HK-2 (cell line): ENCODE data around the gene PARD6G.

Experiments used
- DNase-seq: peaks from one replicate; pipeline ENCODE4 v3.0.0-alpha.2; 2018; ENCODE audit not compliant: unreplicated experiment

PARD6G gene

GRCh38 chr18:80210312-80211083 lies 36.8 kb downstream of the PARD6G start:
- no peak for DNase-seq

- DNase-seq: no peak
These were observed 38.7 kb downstream of the PARD6G start for GRCh38 chr18:80208620-80209019.

GRCh38 chr18:80205294-80205693 lies 42.0 kb downstream of the PARD6G start:
- DNase-seq: no peak

DNA sequence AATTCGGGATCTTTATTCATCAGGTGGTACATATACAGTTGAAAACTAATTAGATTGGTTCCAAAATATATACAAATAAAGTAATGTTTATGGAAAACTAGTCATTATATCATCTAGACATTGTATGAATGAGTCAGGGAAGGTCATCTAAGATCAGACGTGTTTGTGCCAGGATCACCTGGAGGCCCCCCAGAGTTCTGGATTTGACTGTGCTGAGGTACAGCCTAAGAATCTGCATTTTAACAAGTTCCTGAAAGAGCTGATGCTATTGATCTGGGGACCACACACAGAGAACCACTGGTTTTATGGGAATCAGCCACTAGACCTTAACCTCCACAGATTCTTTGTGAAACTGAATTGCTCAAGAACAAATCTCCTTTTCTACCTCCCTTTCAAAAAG lies 43.2 kb downstream of the PARD6G start:
- DNase-seq: no peak

DNA sequence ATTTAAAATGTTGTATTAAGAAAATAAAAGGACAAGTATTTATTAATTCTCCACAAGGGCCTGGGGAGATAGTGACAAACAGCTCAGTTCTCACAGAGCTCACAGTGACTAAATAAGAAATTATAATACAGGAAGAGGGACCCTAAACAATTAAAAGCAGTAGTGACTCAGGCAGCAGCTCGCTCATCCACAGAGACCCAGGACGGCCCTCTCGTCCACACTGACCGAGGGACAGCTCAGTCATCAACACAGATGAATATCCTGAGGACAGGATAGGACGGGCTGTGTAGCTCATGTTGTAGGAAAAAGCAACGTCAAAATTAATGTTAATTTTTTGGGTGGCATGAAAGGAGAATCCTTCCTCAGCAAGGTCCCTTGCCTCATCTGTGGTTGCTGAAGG lies 44.1 kb downstream of the PARD6G start:
- DNase-seq: no peak

DNA sequence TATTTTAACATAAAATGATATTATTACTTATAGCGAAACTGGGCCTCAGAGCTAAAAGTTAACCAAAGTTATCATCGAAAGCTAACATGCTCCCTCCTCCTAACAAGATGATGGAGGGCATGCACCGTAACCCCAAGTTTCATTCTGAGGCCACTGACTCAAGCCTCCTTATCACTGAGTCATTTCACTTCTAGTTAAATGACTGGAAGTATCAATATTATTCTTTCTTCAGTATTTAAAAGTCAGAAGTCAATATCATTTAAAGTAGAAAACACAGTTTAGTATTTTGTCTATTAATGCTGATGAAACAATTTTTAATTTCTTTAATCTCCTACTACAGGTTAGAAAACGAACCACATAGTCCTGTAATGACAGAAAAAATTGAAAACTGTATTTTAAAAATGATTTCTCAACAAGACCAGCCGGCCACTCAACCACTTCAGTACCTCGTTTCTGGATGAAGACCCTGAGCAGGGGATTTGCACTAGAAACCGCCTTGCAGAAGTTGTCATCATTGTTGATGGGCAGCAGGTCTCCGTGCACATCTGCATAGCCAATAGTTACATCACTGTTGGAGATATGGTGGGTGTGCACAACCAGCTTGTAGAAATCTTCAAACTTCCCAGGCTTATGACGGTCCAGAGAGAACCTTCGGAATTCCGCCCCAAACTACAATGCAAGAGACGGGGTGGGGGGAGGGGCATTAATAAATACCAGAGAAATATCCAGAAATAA lies 44.9 kb downstream of the PARD6G start:
- no peak for DNase-seq

DNA sequence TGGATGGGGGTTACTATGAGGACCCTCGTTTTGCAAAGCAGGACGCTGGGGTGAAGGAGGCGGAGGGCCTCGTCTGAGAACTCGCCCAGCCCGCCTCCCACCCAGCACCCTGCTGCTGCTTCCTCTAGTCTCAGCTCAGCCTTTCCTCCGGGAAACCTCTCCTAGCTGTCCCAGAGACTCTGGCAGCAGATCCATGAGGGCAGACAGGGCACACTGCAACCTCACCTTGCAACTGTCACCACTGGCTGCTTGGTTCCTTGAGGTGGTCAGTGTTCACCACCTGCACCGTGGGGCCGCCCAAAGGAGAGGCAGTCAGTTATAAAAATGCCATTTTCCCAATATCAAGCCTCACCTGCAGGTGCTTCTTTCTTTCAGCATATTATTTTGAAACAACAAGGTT lies 45.6 kb downstream of the PARD6G start:
- no peak for DNase-seq

DNA sequence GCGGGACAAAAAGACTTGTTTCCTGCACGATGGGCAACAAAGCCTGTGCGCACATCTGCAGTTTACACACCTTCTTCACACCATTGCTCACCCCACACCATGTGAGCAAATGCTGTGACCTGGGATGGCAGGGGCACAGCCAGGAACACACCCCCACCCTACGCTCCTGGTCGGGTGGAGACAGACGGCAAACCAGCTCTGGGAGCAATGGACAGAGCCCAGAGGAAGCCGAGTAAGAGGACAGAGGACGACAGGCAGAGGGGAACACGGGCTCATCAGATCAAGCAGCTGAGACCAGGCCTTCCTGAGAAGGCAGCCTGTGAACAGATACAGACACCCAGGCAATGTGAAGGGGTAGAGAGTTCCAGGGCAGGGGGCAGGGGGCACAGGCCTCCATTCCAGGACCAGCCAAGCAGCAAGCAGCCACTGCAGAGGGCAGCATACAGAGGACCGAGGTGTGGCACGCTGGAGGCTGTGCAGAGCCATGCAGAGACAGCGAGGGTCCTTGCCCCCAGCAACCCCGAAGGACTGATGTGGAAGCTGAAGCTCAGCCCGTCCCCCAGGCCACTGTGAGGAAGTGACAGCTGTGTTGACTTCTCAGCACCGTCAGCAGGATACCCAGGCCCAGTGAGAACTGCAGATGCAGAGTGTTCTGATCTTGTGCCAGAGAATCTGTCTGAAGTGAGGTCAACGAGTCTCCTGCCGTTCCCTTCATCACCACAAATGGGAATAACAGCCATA lies 46.2 kb downstream of the PARD6G start:
- no peak for DNase-seq

DNA sequence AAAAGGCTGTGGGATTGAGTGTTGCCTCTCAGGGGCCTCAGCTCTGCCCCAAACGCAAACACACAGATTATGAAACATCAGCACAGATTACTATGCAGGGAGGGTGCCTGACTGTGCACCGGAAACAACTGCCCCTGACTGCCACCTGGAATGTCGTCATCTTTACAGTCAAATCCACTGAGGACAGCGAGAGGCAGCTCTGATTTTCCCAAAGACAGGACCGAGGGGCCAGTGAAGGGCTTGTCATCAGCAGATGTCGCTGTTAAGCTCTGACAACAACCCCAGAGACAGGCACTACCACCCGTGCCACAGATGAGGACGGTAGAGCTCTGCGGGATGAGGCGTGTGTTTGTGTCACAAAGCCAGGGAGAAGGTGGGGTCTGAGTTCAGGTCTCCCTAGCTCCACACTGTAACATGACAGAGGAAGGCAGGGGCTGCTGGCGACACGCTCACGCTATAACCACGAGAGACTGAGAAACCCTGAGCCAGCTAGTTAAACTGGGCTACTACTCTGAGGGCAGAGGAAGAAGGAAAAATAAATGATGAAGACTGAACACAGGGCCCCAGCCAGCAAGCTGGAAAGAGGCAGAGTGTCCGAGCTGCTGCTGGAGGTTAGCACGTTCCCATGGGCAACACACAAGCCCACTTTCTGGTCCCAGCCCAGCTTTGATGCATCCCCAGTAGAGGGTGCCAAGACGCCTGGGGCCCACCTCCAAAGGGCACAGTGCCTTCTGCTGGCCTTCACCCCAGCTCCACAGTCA lies 47.0 kb downstream of the PARD6G start:
- DNase-seq: no peak

DNA sequence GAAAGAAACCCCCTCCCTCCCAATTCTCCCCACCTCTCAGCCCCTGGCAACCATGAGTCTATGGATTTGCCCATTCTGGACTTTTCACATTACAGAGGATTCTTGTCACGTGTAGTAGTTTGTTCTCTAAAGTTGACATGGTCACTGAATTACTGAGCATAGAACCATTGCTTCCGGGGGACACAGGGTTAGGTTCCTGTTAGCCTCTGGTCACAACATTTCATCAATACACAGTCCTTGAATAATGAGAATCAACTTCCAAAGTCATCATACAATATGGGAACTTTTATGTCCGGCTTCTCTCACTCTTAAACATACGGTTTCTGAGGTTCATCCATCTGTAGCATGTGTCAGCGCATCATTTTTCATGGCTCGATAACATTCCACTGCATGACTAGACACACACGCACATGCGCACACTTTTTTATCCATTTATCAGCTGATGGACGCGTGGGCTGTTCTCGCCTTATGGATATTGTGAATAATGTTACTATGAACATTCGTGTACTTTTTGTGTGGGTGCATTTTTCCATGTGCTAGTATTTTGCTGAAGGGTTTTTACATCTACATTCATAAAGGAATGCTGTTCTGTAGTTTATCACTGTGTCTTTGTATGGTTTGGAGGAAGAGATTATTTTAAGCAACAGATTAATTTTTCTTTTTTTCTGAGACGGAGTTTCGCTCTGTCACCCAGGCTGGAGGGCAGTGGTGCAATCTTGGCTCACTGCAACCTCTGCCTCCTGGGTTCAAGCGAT lies 48.1 kb downstream of the PARD6G start:
- DNase-seq: no peak

- no peak for DNase-seq
These were observed 48.9 kb downstream of the PARD6G start for GRCh38 chr18:80198391-80198790.

DNA sequence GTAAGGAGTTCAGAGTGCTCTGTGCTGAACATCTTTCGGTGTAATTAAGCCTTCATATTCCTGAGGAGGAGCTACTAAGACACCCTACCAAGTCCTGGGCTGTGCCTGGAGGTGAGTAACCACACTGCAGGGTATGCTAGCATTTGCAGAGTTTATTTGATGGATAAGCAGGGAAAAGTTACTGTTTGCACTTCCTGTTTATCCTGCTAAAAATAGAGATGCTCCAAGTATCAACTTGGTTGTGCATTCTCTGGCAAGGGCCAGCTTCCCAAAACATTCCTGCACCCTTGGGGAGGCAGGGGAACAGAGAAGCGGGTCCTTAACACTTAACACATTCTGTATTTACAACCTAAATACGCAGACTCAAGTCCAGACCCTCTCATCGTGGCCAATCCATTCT lies 49.8 kb downstream of the PARD6G start:
- no peak for DNase-seq

- no peak for DNase-seq
These were observed 50.6 kb downstream of the PARD6G start for GRCh38 chr18:80196528-80197320.

GRCh38 chr18:80194874-80195570 lies 52.3 kb downstream of the PARD6G start:
- no peak for DNase-seq

- no peak for DNase-seq
These were observed 53.6 kb downstream of the PARD6G start for GRCh38 chr18:80193701-80194100.

DNA sequence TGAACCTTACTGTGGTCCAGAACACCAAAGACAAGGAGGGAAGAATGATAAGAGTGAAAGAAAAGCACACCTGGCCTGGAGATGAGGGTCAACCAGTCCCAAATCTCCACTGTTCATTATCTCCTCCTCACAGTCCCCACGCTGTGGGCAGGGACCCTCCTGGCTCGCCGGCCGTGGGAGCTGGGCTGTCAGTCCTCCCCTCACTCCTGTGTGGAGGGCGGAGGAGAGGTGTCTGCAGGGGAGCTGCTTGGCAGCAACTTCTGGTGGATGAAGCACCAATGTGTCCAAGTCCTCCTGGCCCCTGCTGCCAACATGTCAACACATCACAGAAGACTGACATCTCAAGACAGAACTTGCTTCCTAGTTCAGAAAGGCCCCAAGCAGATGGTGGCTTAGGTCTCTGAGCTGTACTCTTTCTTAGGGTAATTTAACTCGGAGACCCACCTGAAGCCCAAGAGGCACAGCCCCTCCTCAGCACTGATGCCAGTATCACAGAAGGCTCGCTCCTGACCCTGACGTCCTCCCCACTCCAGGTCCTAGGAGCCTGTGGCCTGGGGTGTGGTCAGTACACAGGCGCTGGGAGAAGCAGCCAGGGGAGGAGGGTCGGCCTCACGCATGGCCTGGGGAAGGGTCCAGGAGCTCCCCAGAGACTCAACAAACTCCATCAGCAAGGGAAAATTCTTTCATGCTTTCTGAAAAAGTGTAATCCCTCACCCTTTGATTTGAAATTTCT lies 54.5 kb downstream of the PARD6G start:
- no peak for DNase-seq

GRCh38 chr18:80191907-80192652 lies 55.2 kb downstream of the PARD6G start:
- DNase-seq: no peak

GRCh38 chr18:80191264-80191663 lies 56.0 kb downstream of the PARD6G start:
- no peak for DNase-seq
